K562 (cell line): Measurements from ENCODE around the gene CHRNA9. TPM values are rescaled to one million over a fixed set of nuclear protein-coding genes. Genes with fewer than 3 reads are reported as not detected.

ENCODE experiments used
- ATAC-seq: fragments of 200-7000 bp; cut with Tn5 transposase; 3 replicates; pipeline ENCODE4 v1.9.1; 2020; ENCODE audit warnings: moderate library complexity
- BruUV-seq: library from RNA; stranded (reverse); fragments of 400-500 nt; replicated peaks from 2 replicates; lab custom pipeline; 2021; lab: Mats Ljungman, UMichigan
- CTCF ChIA-PET: fragments of 300-600 bp; formaldehyde crosslinking; extraction: SDS; loops from one replicate; lab custom pipeline; 2021; ENCODE audit warnings: low intra/inter-chr PET ratio; lab: Yijun Ruan, JAX
- POLR2A ChIA-PET: fragments of 300-600, 350-650 bp; sonication (Branson Sonifier 250); formaldehyde crosslinking; extraction: SDS; loops from one replicate; lab custom pipeline; 2021; ENCODE audit warnings: antibody characterized with exemption, inconsistent platforms; lab: Yijun Ruan, JAX
- DNase-seq, 4 experiments: peaks; one replicate each; pipeline versions ENCODE4 v3.0.0 to v3.0.0-alpha.2; 2011 to 2018; ENCODE audit warnings: low spot score in 3 of 4, mixed read lengths in 3 of 4; ENCODE audit errors: extremely low read depth in 1 of 4
- FAIRE-seq: peaks from 2 replicates; lab custom pipeline; 2011; peaks lifted over from hg19 to GRCh38; lab: Jason Lieb, UNC
- H2AFZ ChIP-seq: 2 replicates; pipeline ENCODE4 v1.6.0; 2011; ENCODE audit warnings: low read depth, low read length, control low read depth, inconsistent platforms
- H3K27ac ChIP-seq: fragments of 200-600 bp; 3 replicates; pipeline ENCODE4 v1.8.0; 2011; ENCODE audit warnings: low read depth, mild to moderate bottlenecking, control low read depth, inconsistent platforms, low read length, moderate library complexity, mixed read lengths; ENCODE audit errors: extremely low read depth
- H3K27me3 ChIP-seq, 2 experiments: fragments of 300-600 bp in 1 of 2; 2 replicates in 1 of 2; 3 replicates in 1 of 2; pipeline versions ENCODE4 v1.6.0 to v1.8.0; 2011; ENCODE audit warnings: inconsistent platforms in 2 of 2, low read length in 2 of 2, mild to moderate bottlenecking in 1 of 2, mixed read lengths in 1 of 2, moderate library complexity in 1 of 2; ENCODE audit not compliant: control insufficient read depth in 2 of 2, insufficient read depth in 2 of 2
- H3K36me3 ChIP-seq: fragments of 300-600 bp; 3 replicates; pipeline ENCODE4 v1.8.0; 2011; ENCODE audit warnings: mild to moderate bottlenecking, low read length, inconsistent platforms; ENCODE audit not compliant: control insufficient read depth, insufficient read depth
- H3K4me1 ChIP-seq, 2 experiments: fragments of 200-600 bp in 1 of 2; replicated peaks in 1 of 2; 2 replicates in 1 of 2; 3 replicates in 1 of 2; pipeline versions ENCODE4 v1.5.1 to v1.8.0; 2011; ENCODE audit warnings: inconsistent platforms in 2 of 2, low read length in 2 of 2, mild to moderate bottlenecking in 1 of 2, mixed read lengths in 1 of 2, moderate library complexity in 1 of 2; ENCODE audit not compliant: control insufficient read depth in 2 of 2, insufficient read depth in 2 of 2
- H3K4me2 ChIP-seq: 2 replicates; pipeline ENCODE4 v1.6.1; 2011; ENCODE audit warnings: low read length, control low read depth, inconsistent platforms, mixed read lengths; ENCODE audit not compliant: insufficient read depth
- H3K4me3 ChIP-seq: fragments of 200-600 bp; sonication (generic), shearing (Covaris generic); 2 replicates; pipeline ENCODE4 v1.5.1; 2016; ENCODE audit warnings: control low read depth, inconsistent platforms
- H3K79me2 ChIP-seq: fragments of 200-600 bp; 3 replicates; pipeline ENCODE4 v1.8.0; 2011; ENCODE audit warnings: low read length, inconsistent platforms; ENCODE audit not compliant: control insufficient read depth, insufficient read depth
- H3K9ac ChIP-seq, 2 experiments: 2 replicates each; pipeline versions ENCODE4 v1.6.0 to v1.6.1; 2011; ENCODE audit warnings: low read depth in 2 of 2, low read length in 2 of 2, control low read depth in 1 of 2, inconsistent platforms in 1 of 2, mild to moderate bottlenecking in 1 of 2, mixed read lengths in 1 of 2; ENCODE audit not compliant: insufficient read depth in 1 of 2
- H3K9me1 ChIP-seq: one replicate; pipeline ENCODE4 v1.6.0; 2011; ENCODE audit warnings: inconsistent platforms, mild to moderate bottlenecking, low read length, moderate library complexity; ENCODE audit not compliant: control insufficient read depth, insufficient read depth
- H3K9me3 ChIP-seq: replicated peaks from 2 replicates; pipeline ENCODE4 v1.5.1; 2011; ENCODE audit warnings: low read depth, low read length, inconsistent platforms; ENCODE audit not compliant: control insufficient read depth, insufficient read depth
- H4K20me1 ChIP-seq: replicated peaks from 2 replicates; pipeline ENCODE4 v1.6.1; 2011; ENCODE audit warnings: low read length, inconsistent platforms, mixed read lengths; ENCODE audit not compliant: control insufficient read depth, insufficient read depth
- CEBPG ChIP-seq, 3 experiments: fragments of 200-800 bp in 1 of 3; sonication (Bioruptor generic) in 1 of 3; sonication (generic) in 1 of 3; formaldehyde crosslinking in 1 of 3; IDR thresholded peaks in 2 of 3; conservative IDR thresholded peaks in 1 of 3; 2 replicates each; pipeline versions ENCODE4 v1.6.1 to v1.8.0; 2016 to 2022; ENCODE audit warnings: missing compliant biosample characterization in 2 of 3, missing genetic modification characterization in 2 of 3, mild to moderate bottlenecking in 1 of 3, missing genetic modification reagents in 1 of 3
- FOSL1 ChIP-seq: fragments of 200-800 bp; sonication (Bioruptor generic); conservative IDR thresholded peaks from 2 replicates; pipeline ENCODE4 v1.6.1; 2016; ENCODE audit warnings: missing genetic modification characterization, missing compliant biosample characterization
- JUN ChIP-seq, 2 experiments: sonication (generic) in 1 of 2; formaldehyde crosslinking in 1 of 2; IDR thresholded peaks; 2 replicates each; pipeline versions ENCODE4 v1.6.1 to v1.8.0; 2012 to 2022; ENCODE audit warnings: borderline replicate concordance in 2 of 2, mild to moderate bottlenecking in 2 of 2, improper control_type of control experiment in 1 of 2, low read depth in 1 of 2, low read length in 1 of 2, missing genetic modification reagents in 1 of 2
- JUND ChIP-seq, 2 experiments: IDR thresholded peaks; 2 replicates in 1 of 2; 3 replicates in 1 of 2; pipeline ENCODE4 v1.6.1; 2011; ENCODE audit warnings: borderline replicate concordance in 2 of 2, low read depth in 2 of 2, low read length in 2 of 2, improper control_type of control experiment in 1 of 2, missing biosample characterization in 1 of 2, missing genetic modification characterization in 1 of 2, missing genetic modification reagents in 1 of 2
- ZFPM2 ChIP-seq: fragments of 250-450 bp; sonication (Bioruptor Pico); IDR thresholded peaks from 2 replicates; pipeline ENCODE4 v1.5.1; 2022; ENCODE audit warnings: mild to moderate bottlenecking
- WGBS: fragments of 100-300 bp; shearing (Covaris generic); methylation state at CpG from one replicate; pipeline ENCODE4 v1.1.6; 2016; ENCODE audit warnings: low coverage, mixed read lengths; ENCODE audit not compliant: insufficient coverage; ENCODE audit errors: missing lambda C conversion rate; 5-methylcytosine and 5-hydroxymethylcytosine counted together
- in situ Hi-C: fragments of 300-500 bp; cut with MboI; formaldehyde crosslinking; loops from 4 replicates; pipeline ENCODE4 v1.15.0; 2018; ENCODE audit warnings: inconsistent platforms, mixed read lengths
- intact Hi-C: fragments of 100-400 bp; cut with micrococcal nuclease; formaldehyde crosslinking; loops from 2 replicates; pipeline ENCODE4 v1.14.2; 2022
- polyA plus RNA-seq, 8 experiments: library from polyadenylated mRNA; depleted of rRNA in 4 of 8; stranded (reverse) in 5 of 8; unstranded in 3 of 8; fragments of >200 nt; fragmentation: Nextera tagmentation in 2 of 8; fragmentation: Illumina TruSeq in 1 of 8; extraction: Ambion mirVana in 2 of 8; extraction: Trizol in 1 of 8; gene quantifications; 2 replicates each; pipeline versions ENCODE4 v1.2.1 to v1.2.3, GENCODE V29; 2011 to 2014; ENCODE audit warnings: inconsistent platforms in 1 of 8, missing spikeins in 1 of 8
- total RNA-seq, 7 experiments: library from RNA; depleted of rRNA in 6 of 7; stranded (reverse); fragments of >200 nt in 6 of 7; fragmentation: Illumina TruSeq in 2 of 7; extraction: Trizol in 2 of 7; gene quantifications; 2 replicates each; pipeline versions ENCODE4 v1.2.1 to v1.2.3, GENCODE V29; 2011 to 2021; ENCODE audit warnings: low replicate concordance in 1 of 7
- TF ChIP-seq, protein P1 (sequence below): conservative IDR thresholded peaks from 2 replicates; pipeline ENCODE4 v1.6.1; 2011; ENCODE audit warnings: low read depth, mild to moderate bottlenecking, low read length; ENCODE audit not compliant: control insufficient read depth
- TF ChIP-seq, protein P2 (sequence below), 2 experiments: fragments of 450-650 bp in 1 of 2; sonication (generic) in 1 of 2; formaldehyde crosslinking in 1 of 2; IDR thresholded peaks in 1 of 2; conservative IDR thresholded peaks in 1 of 2; 2 replicates each; pipeline versions ENCODE4 v1.6.1 to v1.8.1; 2016 to 2023; ENCODE audit warnings: mild to moderate bottlenecking in 2 of 2, moderate library complexity in 2 of 2, inconsistent platforms in 1 of 2, missing genetic modification reagents in 1 of 2

CHRNA9 gene
- total and polyA plus RNA-seq, 9 of the 15 experiments (the other 6 are each of a cell fraction or from before 2014, with no cell fraction given): not detected

DNA sequence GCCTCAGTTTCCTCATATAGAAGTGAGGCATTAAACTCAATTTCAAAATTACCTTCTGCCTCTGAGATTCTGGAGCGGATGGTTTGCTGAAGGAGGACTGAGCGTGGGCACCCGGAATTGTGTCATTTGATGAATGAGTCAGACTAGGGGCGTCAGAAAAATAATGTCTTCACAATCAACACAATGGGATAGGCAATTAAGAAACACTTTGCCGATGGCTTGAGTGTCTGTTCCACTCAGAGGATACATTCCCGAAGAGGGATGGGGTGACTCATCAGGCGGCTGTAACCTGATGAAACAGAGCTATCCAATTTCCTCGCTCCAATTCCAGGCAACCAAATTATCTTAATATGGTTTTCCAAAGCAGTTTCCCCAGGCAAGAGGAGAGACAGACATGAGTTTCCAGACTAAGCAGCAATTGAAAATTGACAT lies 1.2 kb upstream of the CHRNA9 start:
- in situ Hi-C loops (no loop called here), intact Hi-C loops (no loop called here)
- H3K36me3 ChIP-seq: no peaks in the 10 kb centered on the region
- no peaks in the 10 kb centered on the region; the same call in 1 of the 2 replicates for H4K20me1 ChIP-seq
- no peak for ATAC-seq
- no peak overlapping the region for H3K9ac ChIP-seq
- 4% methylated on average over 8 of the region's 8 CpGs for WGBS
- H2AFZ ChIP-seq: no peak overlapping the region
- H3K27me3 ChIP-seq: peaks cover 43 to 70% of the 10 kb centered on the region in 2 experiments
- CTCF ChIA-PET: no interaction called here
- peak in 1 of 4 experiments; percentile 17 for DNase-seq
- H3K4me1 ChIP-seq: peaks cover 0 to 11% of the 10 kb centered on the region in 2 experiments; a peak in 3 of 5 replicates
- TF ChIP-seq CEBPG (CRISPR knock-in tag; IDR thresholded peaks at IDR 0.05) (no peak), CEBPG (tag; conservative IDR thresholded peaks at IDR 0.05 in 1 of 2, IDR thresholded peaks at IDR 0.05 in 1 of 2) (peak in 1 of 2 experiments; percentile 70; a peak in 2 of 4 replicates), JUN (IDR thresholded peaks at IDR 0.05; ENCODE audit: borderline replicate concordance, low read depth, low read length) (peak; percentile 82), JUN (CRISPR knock-in tag; IDR thresholded peaks at IDR 0.05; ENCODE audit: borderline replicate concordance) (no peak), JUND (IDR thresholded peaks at IDR 0.05; ENCODE audit: borderline replicate concordance, low read depth, low read length) (peak; percentile 79; the same call in 1 of the 2 replicates), JUND (tag; IDR thresholded peaks at IDR 0.05; ENCODE audit: borderline replicate concordance, low read depth, low read length) (0 out of 3 replicates have a peak, but pooled peaks have one; percentile 58), FOSL1 (tag) (peak; percentile 69), ZFPM2 (CRISPR knock-in tag) (no peak)
- TF ChIP-seq, protein P1, sequence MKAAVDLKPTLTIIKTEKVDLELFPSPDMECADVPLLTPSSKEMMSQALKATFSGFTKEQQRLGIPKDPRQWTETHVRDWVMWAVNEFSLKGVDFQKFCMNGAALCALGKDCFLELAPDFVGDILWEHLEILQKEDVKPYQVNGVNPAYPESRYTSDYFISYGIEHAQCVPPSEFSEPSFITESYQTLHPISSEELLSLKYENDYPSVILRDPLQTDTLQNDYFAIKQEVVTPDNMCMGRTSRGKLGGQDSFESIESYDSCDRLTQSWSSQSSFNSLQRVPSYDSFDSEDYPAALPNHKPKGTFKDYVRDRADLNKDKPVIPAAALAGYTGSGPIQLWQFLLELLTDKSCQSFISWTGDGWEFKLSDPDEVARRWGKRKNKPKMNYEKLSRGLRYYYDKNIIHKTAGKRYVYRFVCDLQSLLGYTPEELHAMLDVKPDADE: no peak
- TF ChIP-seq, protein P2, sequence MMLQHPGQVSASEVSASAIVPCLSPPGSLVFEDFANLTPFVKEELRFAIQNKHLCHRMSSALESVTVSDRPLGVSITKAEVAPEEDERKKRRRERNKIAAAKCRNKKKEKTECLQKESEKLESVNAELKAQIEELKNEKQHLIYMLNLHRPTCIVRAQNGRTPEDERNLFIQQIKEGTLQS (IDR thresholded peaks at IDR 0.05): peak; percentile 89
- TF ChIP-seq, protein P2 (CRISPR knock-in tag; conservative IDR thresholded peaks at IDR 0.05): no peak
- FAIRE-seq: no peak
- no peak overlapping the region for H3K4me3 ChIP-seq
- no peak overlapping the region for H3K27ac ChIP-seq
- no peaks in the 10 kb centered on the region for H3K79me2 ChIP-seq
- POLR2A ChIA-PET: no interaction called here
- H3K4me2 ChIP-seq: no peak overlapping the region
- no TSS peak for BruUV-seq
- H3K9me3 ChIP-seq: no peaks in the 10 kb centered on the region
- H3K9me1 ChIP-seq: no peaks in the 10 kb centered on the region
